OCI-LY1 (cell line): Measurements from ENCODE around the gene GSDME.

Experiments
- H2AFZ ChIP-seq: fragments of 200-600 bp; sonication (generic), shearing (Covaris generic); 2 replicates; pipeline ENCODE4 v1.6.0; 2014; ENCODE audit warnings: antibody characterized with exemption, mild to moderate bottlenecking, low read length
- H3F3A ChIP-seq: fragments of 200-600 bp; sonication (generic), shearing (Covaris generic); 2 replicates; pipeline ENCODE4 v1.6.0; 2014; ENCODE audit warnings: mild to moderate bottlenecking, antibody characterized with exemption, low read length, moderate library complexity; ENCODE audit not compliant: insufficient read depth
- H3K27ac ChIP-seq: fragments of 200-600 bp; sonication (generic); 2 replicates; pipeline ENCODE4 v1.5.1; 2014; ENCODE audit warnings: low read length, mixed run types, mild to moderate bottlenecking, low read depth; ENCODE audit not compliant: poor library complexity, severe bottlenecking
- H3K27me3 ChIP-seq: fragments of 200-600 bp; sonication (generic); 2 replicates; pipeline ENCODE4 v1.6.0; 2014; ENCODE audit warnings: antibody characterized with exemption, mild to moderate bottlenecking, low read length, moderate library complexity; ENCODE audit not compliant: insufficient read depth
- H3K36me3 ChIP-seq: fragments of 200-600 bp; sonication (generic); 2 replicates; pipeline ENCODE4 v1.6.1; 2014; ENCODE audit warnings: mild to moderate bottlenecking, antibody characterized with exemption, low read length, moderate library complexity, mixed read lengths; ENCODE audit not compliant: insufficient read depth
- H3K4me1 ChIP-seq: fragments of 200-600 bp; sonication (generic); 2 replicates; pipeline ENCODE4 v1.5.1; 2014; ENCODE audit warnings: mild to moderate bottlenecking, low read length, moderate library complexity; ENCODE audit not compliant: insufficient read depth, severe bottlenecking
- H3K4me2 ChIP-seq: fragments of 200-600 bp; sonication (generic), shearing (Covaris generic); 2 replicates; pipeline ENCODE4 v1.6.1; 2014; ENCODE audit warnings: low read length
- H3K4me3 ChIP-seq: fragments of 200-600 bp; sonication (generic); 2 replicates; pipeline ENCODE4 v1.5.1; 2014; ENCODE audit warnings: low read length, low read depth, mild to moderate bottlenecking, mixed read lengths; ENCODE audit not compliant: poor library complexity, severe bottlenecking
- H3K79me2 ChIP-seq: fragments of 200-600 bp; shearing (Covaris generic); 2 replicates; pipeline ENCODE4 v1.6.1; 2016; ENCODE audit warnings: mixed run types, low read length, mixed read lengths; ENCODE audit not compliant: insufficient read depth
- H3K9ac ChIP-seq: fragments of 200-600 bp; sonication (generic), shearing (Covaris generic); 2 replicates; pipeline ENCODE4 v1.6.1; 2014; ENCODE audit warnings: mild to moderate bottlenecking, low read length, mixed read lengths
- H3K9me2 ChIP-seq: fragments of 200-600 bp; sonication (generic), shearing (Covaris generic); 2 replicates; pipeline ENCODE4 v1.6.1; 2014; ENCODE audit warnings: low read depth, mild to moderate bottlenecking, low read length, mixed read lengths
- H3K9me3 ChIP-seq: fragments of 200-600 bp; shearing (Covaris generic); 2 replicates; pipeline ENCODE4 v1.6.1; 2014; ENCODE audit warnings: low read length, mixed read lengths
- H4K20me1 ChIP-seq: fragments of 200-600 bp; sonication (generic), shearing (Covaris generic); 2 replicates; pipeline ENCODE4 v1.6.0; 2016; ENCODE audit warnings: mild to moderate bottlenecking, low read length; ENCODE audit not compliant: insufficient read depth
- EZH2 ChIP-seq: fragments of 200-600 bp; sonication (generic), shearing (Covaris generic); IDR thresholded peaks from 2 replicates; pipeline ENCODE4 v1.8.0; 2017; ENCODE audit warnings: borderline replicate concordance, mixed run types, mild to moderate bottlenecking, antibody characterized with exemption, low read length, moderate library complexity, mixed read lengths
- TF ChIP-seq, protein P1 (sequence below): fragments of 200-600 bp; sonication (generic), shearing (Covaris generic); IDR thresholded peaks from 2 replicates; pipeline ENCODE4 v1.5.1; 2017; ENCODE audit warnings: mild to moderate bottlenecking, antibody characterized with exemption, low read length, moderate library complexity, mixed read lengths

GSDME gene

DNA sequence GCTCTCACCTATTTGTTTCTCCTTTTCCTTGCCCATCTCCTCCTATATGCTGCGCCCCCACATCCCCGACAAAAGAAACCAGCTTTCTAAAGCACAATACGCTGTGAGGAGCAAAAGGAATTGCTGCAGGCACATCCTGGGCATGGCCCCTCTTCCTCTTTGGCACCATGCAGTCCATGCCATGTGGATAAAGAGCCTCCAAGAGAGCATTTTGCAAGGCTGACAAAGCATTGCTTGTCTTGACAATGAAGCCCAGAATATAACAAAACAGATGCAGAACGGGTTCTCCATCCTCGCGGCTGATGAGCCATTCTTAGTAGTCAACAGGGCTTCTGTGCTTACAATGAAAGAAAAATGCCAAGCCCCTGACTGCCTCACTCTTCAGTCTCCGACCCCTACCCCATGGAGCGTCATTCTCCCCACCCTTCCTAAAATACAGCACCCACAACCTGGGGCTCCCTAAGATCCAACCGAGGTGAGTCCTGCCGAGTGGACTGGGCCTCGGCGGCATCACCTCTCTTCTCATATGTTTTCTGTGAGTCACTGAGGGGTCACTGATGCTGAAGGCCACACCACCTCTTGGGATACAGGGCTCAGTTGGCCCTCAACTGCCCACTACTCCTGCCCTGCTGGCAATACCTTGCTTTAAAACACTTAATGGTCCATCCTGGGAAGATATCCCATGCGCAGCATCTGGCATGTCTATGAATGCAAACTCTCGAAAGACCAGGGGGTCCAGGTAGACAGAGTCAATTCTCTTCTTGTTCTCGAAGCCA, 47.5 kb downstream of the GSDME start:
- Histone ChIP-seq H3K4me3 (no peak overlapping the region), H3K9ac (no peak overlapping the region), H3F3A (no peaks in the 10 kb centered on the region), H4K20me1 (no peaks in the 10 kb centered on the region), H3K4me2 (no peak overlapping the region), H2AFZ (no peak overlapping the region), H3K27ac (no peak overlapping the region), H3K27me3 (0 out of 2 replicates have a peak, but pooled peaks cover 6% of the 10 kb centered on the region), H3K4me1 (no peaks in the 10 kb centered on the region), H3K36me3 (no peaks in the 10 kb centered on the region), H3K9me3 (no peaks in the 10 kb centered on the region), H3K79me2 (no peaks in the 10 kb centered on the region), H3K9me2 (no peaks in the 10 kb centered on the region)
- TF ChIP-seq EZH2, result no peak
- TF ChIP-seq, protein P1, sequence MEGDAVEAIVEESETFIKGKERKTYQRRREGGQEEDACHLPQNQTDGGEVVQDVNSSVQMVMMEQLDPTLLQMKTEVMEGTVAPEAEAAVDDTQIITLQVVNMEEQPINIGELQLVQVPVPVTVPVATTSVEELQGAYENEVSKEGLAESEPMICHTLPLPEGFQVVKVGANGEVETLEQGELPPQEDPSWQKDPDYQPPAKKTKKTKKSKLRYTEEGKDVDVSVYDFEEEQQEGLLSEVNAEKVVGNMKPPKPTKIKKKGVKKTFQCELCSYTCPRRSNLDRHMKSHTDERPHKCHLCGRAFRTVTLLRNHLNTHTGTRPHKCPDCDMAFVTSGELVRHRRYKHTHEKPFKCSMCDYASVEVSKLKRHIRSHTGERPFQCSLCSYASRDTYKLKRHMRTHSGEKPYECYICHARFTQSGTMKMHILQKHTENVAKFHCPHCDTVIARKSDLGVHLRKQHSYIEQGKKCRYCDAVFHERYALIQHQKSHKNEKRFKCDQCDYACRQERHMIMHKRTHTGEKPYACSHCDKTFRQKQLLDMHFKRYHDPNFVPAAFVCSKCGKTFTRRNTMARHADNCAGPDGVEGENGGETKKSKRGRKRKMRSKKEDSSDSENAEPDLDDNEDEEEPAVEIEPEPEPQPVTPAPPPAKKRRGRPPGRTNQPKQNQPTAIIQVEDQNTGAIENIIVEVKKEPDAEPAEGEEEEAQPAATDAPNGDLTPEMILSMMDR, result no peak

DNA sequence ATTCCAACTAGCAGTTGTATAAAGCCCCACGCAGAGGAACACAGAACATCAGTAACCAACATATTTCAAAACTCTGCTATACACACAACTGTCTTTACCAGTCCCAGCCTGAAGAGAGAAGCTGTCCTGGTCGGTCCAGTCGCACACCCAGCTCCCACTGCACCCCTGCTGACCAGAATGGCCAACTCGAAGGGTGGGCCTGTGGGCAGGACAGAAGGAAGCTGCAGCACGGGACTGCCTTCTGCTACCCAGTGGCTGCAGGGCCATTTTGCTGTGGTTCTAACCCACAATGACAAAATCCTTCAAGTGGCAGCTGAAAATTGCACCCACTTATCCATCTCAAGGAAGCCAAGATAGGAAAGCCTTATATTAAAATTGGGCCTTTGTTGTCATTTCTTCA, 48.2 kb downstream of the GSDME start:
- Histone ChIP-seq H3K79me2 (no peaks in the 10 kb centered on the region), H3K27me3 (0 out of 2 replicates have a peak, but pooled peaks cover 3% of the 10 kb centered on the region), H3K4me2 (no peak overlapping the region), H3K36me3 (no peaks in the 10 kb centered on the region), H2AFZ (no peak overlapping the region), H3K9ac (no peak overlapping the region), H3K4me3 (no peak overlapping the region), H3K9me3 (no peaks in the 10 kb centered on the region), H3K4me1 (no peaks in the 10 kb centered on the region), H3K9me2 (no peaks in the 10 kb centered on the region), H4K20me1 (no peaks in the 10 kb centered on the region), H3K27ac (no peak overlapping the region), H3F3A (no peaks in the 10 kb centered on the region)
- no peak for TF ChIP-seq EZH2
- TF ChIP-seq, protein P1, result no peak

DNA sequence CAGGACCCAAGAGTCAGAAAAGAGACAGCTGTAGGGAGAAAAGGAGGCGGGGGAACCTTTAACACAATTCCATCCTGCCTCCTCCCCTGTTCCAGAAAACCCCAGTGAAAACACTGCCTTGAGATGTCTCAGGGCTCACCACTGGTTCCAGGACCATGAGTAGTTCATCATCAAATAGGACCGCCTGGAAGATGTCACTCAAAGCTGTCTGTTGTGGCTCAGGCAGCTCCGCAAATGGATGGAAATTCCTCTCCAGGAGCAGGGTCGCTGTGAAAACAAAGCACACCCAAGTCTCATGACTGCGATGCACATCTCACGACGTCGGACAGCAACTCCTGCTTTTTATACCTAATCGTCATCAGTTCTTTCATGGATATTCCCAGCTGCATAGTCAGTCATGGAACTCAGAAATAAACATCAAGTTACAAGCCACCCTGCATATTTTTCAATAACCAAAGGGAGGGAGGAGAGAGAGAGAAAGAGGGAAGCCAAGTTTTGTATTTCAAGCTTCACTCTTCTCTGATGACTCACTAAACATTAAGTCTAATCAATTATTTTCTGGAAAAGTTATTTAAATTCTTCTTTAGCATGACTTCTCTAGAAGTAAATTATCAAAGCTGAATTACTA, 49.2 kb downstream of the GSDME start:
- Histone ChIP-seq H2AFZ (no peak overlapping the region), H3K27me3 (no peaks in the 10 kb centered on the region), H3K36me3 (no peaks in the 10 kb centered on the region), H3K79me2 (no peaks in the 10 kb centered on the region), H4K20me1 (no peaks in the 10 kb centered on the region), H3K27ac (no peak overlapping the region), H3K9me3 (no peaks in the 10 kb centered on the region), H3K4me3 (no peak overlapping the region), H3F3A (no peaks in the 10 kb centered on the region), H3K4me1 (no peaks in the 10 kb centered on the region), H3K9me2 (no peaks in the 10 kb centered on the region), H3K4me2 (no peak overlapping the region), H3K9ac (no peak overlapping the region)
- TF ChIP-seq EZH2, result no peak
- TF ChIP-seq, protein P1, result no peak
